HG03280 (cell line): ENCODE results near the gene LIMS2.

Experiments used
- ATAC-seq: cut with Tn5 transposase; IDR thresholded peaks from one replicate; pipeline ENCODE4 v1.9.1; 2021; ENCODE audit warnings: mild to moderate bottlenecking, moderate library complexity; ENCODE audit not compliant: unreplicated experiment

The LIMS2 gene

DNA sequence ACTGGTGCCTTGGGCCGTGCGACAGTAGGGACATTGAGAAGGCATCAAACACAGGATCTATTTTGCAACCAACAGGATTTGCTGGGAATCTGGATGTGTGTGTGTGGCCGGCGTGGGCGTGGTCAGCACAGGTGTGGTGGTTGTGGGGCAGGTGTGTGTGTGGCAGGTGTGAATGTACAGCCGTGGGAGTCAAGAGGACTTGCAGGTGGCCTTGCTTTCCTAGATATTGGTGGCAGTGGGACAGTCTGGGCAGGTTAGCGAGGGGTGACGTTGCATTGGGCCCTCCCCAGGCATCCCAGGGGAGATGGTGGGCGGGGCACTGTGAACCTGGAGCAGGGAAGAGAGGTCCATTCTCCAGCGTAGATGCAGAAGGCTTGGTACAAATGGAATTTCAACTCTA is 3.2 kb upstream of the LIMS2 start:
- no peak for ATAC-seq

DNA sequence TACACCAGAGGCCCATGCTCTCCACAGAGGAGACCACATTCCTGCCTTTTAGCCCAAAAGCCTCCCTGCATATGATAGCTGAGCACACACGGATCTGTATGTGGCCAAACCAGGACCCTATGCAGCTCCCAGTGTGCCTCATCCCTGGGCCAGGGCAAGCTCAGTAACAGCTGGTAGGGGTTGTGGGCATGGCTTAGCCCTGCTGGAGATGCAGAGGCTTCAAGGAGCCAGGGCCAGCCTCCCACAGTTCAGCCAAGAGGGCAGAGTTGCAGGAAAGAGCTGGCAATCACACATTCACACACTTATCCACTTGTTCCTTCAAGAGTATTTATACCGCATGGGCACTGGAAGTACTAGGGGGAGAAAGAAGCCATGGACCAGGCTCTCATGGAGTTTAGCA is 1.6 kb upstream of the LIMS2 start:
- no peak for ATAC-seq

- no peak for ATAC-seq
Observed at GRCh38 chr2:127674241-127675209, 805 bp downstream of the LIMS2 start.

DNA sequence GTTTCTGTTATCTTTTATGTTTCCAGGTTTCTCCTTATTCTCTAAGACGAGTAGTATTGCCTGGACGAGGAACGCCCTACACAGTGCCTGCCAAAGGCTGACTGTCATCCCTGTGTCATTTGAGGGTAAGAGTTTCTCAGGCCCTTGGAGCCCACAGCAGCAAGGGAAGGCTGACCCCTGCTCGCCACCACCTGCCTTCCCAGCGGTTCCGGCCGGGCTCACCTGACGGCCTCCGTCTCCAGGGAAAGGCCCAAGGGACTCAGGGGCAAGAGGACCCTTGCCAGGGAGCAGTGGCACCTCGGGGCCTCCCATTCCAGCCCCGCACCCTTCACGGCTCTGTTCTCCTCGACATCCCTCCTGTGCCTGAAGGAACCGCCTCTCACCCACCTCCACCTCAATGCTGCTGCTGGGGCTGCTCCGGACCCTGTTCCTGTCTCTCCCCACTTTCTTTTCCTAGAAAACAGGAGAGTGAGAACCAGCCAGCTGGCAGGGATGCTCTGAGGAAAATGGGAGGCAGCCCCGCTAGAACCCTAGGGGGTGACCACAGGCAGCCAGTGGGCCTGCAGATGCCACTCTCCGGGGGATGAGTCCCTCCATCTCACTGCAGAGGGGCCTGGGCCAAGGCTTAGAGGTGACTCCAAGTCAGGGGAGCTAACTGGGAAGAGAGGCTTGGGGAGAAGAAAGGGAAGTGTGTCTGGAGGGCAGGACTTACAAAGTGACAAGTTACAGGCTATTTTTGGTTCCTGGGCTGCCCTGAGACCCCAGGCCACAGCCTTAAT is 1.9 kb downstream of the LIMS2 start:
- no peak for ATAC-seq

DNA sequence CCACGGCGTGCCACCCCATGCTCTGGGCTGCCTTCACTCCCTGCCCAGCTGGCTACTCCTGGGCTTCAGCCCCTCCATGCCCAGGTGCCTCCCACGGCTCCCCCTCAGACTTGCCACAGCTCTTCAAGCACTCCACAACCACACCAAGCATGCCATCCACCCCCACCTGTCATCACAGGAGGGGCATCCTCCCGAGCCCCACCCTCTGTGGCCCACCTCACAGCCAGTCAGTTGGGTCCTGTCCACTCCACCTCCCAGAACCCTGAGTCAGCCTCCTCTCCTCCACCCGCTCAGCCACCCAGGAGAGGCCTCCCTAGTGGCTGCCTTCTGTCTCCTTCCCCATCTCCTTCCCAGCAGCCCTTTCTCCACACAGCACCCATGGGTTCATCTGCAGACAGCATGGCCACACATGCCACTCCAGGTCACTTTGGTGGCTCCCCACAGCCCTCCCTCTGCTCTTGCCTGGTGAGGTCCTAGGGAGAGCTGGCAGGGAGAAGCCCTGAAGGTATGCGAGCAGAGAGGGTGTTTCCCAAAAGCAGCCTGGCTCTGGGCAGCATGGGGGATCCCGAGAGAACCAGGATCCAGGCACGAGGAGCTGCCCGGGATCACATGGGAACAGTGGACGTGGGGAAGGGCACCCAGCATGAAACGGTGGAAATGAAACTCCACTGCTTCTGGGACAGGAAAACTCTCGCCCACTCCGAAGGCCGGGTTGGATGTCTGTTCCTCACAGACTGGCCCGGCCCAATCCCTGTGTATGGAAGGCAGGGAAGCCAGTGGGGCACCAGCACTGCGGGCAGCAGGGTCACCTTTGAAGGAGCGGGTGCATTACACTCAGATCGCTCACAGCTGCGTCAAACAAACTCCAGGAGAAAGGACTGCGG is 2.7 kb downstream of the LIMS2 start:
- no peak for ATAC-seq

DNA sequence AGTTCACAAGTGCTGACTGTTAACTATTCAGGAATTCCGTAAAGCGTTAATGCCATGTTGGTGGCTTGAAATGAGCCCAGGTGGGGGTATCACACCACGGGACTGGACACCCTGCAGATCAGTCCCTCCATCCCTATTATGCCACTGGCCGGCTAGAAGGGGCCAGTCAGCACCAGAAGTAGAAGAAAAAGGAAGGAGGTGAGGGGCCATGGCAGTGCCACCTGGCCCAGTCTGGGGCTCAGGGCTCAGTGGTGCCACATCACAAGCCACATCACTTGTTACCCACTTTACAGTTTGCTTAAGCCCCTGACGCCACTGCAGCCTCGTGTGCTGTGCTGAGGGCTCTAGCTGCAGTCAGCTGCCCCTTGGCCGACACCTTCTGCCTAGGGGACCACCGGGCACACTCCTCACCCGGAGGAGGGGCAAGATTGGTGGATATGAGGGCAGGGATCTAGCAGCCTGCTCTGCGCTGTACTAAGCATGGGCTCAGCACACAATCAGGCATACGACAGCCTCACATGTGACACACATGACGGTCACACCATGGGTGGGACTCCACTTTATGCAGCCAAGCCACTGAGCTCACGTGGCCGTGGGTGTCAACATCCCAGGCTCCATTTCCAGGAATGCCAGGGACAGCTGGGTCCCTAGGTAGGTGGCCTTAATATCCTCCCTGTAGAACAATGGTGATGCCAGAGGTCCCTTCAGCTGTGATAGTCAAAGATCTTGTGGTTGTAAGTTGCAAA is 3.6 kb downstream of the LIMS2 start:
- ATAC-seq, result no peak

GRCh38 chr2:127670957-127671290 is 4.4 kb downstream of the LIMS2 start:
- no peak for ATAC-seq

GRCh38 chr2:127670055-127670956 is 5.0 kb downstream of the LIMS2 start:
- ATAC-seq, result no peak

GRCh38 chr2:127669056-127669455 is 6.3 kb downstream of the LIMS2 start:
- ATAC-seq, result no peak

DNA sequence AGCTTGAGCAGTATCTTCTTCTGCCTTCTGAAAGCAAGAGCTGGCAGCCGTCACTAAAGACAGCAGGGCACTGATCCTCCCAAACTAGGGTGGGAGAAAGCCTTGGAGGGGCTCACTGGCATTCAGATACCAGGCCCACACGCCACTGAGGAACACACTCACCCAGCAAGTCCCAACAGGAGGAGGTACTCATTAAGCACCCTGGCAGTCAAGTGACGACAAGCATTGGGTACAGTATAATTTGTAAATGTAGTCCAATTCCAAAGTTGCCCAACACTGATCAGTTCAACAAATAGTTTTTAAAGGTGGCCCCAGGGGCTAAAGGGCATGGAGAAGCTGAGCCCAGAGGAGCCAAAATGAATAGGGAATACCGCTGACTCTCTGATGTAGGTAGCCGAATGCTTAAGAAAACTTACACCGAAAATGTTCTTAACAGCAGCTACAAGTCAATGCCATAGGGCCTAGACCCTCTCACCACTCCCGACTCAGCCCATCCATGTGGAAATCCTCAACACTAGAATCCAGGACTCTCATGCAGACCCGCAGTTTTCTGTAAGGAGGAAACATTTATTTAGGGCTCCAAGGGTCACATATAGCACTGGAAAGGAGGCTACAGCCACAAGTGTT is 9.9 kb downstream of the LIMS2 start:
- no peak for ATAC-seq

DNA sequence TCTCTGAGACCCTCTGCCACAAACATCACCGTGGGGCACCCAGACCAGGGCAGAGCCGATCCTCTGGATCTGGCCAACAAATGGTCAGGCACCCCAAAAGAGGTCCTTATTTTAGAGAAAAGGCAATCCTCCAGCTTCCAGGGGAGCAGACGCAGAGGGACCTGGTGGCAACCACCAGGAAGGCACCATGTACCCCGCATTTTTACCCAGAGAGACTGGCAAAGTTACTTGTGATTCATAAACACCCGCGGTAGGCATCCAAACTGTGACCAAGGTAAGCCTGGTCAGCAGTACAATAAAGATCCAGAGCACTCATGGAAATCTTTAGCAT is 10.5 kb downstream of the LIMS2 start:
- ATAC-seq, result no peak

DNA sequence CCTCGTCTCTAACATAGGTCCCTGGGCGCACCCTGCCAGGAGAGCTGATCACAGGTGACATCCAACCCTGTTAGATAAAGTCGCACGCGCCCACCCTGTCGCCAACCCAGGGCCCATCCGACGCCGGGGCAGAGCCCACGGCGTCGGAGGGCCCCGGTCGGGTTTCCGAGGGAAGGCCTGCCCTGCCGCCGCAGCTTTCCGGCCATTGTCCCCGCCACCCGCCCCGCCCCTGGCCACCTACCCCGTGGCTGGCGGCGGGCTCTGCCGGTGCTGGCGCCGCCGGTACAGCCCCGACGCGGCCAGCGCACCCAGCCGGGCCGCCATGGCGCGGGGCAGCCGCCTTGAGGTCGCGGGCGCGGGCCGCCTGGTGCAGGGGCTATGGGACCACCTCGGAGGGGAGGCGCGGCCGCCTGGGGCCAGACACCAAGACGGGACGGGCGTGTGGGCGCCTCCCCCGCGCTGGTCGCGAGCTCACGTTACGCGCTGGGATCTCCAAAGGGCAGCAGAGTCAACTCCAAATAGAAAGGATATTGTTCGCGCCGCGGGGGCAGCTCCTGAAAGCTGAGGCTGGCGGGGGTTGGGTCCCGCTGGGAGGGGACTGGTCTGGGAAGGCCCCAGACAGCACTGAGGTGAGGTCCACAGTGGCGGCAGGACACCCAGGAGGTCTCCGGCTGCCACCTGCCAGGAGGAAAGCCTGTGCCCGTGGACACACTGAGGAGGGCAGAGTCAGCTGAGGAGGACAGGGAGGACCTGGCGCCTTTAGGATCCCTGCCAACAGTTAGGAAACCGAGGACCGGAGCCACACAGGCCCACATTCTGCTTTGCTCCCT is 11.1 kb downstream of the LIMS2 start:
- ATAC-seq, result no peak

GRCh38 chr2:127663566-127664064 is 11.7 kb downstream of the LIMS2 start:
- no peak for ATAC-seq

GRCh38 chr2:127662937-127663565 is 12.3 kb downstream of the LIMS2 start:
- ATAC-seq, result no peak

DNA sequence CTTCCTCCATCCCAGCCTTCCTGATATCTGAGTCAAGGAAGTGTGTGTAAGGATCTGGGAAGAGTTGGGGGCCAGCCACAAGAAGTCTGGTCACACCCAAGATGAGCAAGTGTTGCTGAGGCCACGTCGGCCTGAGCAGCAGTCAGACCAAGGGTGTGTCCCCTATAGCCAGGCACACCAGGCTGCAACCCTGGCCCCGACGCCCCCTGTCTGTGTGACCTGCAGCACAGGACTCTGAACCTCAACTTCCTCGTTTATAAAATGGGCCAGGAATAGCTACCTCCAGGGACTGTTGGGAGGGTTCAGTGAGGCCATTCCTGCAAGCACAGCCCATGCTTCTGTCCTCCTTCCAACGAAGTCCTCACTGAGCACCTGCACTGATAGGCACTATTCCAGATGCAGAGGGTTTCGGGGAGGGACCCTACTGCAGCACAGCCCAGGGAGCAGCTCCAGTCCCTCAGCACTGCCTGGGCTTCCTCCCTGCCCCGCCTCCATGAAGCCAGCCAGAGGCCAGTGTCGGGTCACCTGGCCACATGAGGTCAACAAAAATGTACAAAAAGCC is 13.3 kb downstream of the LIMS2 start:
- no peak for ATAC-seq

GRCh38 chr2:127661072-127661649 is 14.2 kb downstream of the LIMS2 start:
- ATAC-seq, result no peak

- no peak for ATAC-seq
Observed at GRCh38 chr2:127660291-127660578, 15.1 kb downstream of the LIMS2 start.
